Heart left ventricle (tissue), 13 donors: ENCODE results near the gene CXCL16.

Experiments used
- CTCF ChIP-seq, 12 donors: fragments of 200-600 bp; sonication (generic) in 4 of 12; IDR thresholded peaks; one replicate each; pipeline versions ENCODE4 v1.5.0 to v1.8.0; 2018 to 2022; ENCODE audit warnings: antibody characterized with exemption in 12 of 12, mild to moderate bottlenecking in 5 of 12
- POLR2A ChIP-seq, 2 donors: fragments of 450-650 bp; IDR thresholded peaks; one replicate each; pipeline ENCODE4 v1.6.1; 2017; ENCODE audit warnings: antibody characterized with exemption in 2 of 2, mild to moderate bottlenecking in 2 of 2, moderate library complexity in 2 of 2
- donor health status: ischemic (EF 13 %, LVEDD 7.1; RV severe dilation, severe dysfunction).
- donor health status: DM: no; HTN: yes; CAD: no.
- donor health status: DM: no; HTN: no; CAD: no.
- donor health status: ischemic (EF 25% LVEDD 6.9; RV normal size, moderate dysfunction).
- donor health status: ischemic (EF 25% LVEDD 5.7; RV mildly dilated, moderate dysfunction).
- donor health status: ischemic (EF 35%, LVEDD 5.7; RV mildly dilated, moderate dysfunction).
- donor health status: nonischemic (EF 11% LVEDD 7.7; RV severe dilation, severe dysfunction).
- donor health status: DM: yes; HTN: yes; CAD: no.
- donor health status: PGD.
- donor health status: ischemic (EF 29% LVEDD 5.4; RV normal size, mild dysfunction).
- donor health status: nonischemic (EF 23%, LVEDD 6.1; RV moderate dilation, normal function).

GRCh38 chr17:4741544-4741943, 1.8 kb upstream of the CXCL16 start:
- TF ChIP-seq CTCF (IDR thresholded peaks at IDR 0.05): no peak
- TF ChIP-seq POLR2A (IDR thresholded peaks at IDR 0.05): no peak
